Measurements from ENCODE around the gene GSTA5. TPM values are rescaled to one million over a fixed set of nuclear protein-coding genes. Genes with fewer than 3 reads are reported as not detected.
"Not testable (repeated sequence)": the region's sequence is repeated elsewhere in the genome, so short reads cannot be mapped to it uniquely, and the experiment has no call there.

GSTA5 gene
- total and polyA plus RNA-seq, 7 experiments from 2014 or later, result not detected

DNA sequence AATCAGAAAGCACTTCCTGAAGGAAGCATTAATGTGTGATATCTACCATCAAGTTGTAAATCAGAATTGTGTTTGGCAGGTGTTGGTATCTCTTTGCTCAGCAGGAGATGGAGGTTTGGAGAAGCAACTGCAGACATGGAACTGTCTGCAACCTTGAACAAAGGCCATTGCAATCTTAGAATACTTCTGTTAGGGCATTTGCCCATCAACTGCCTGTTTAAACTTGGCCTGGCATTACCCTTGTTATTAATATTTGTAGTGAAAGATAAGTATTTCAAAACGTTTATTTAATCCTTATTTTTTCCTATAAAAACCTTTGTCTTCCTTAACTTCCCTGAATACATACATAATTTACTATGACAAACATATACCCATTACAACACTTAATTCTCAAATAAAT is 14.1 kb downstream of the GSTA5 start:
- ChIA-PET CTCF (no interaction called here), POLR2A (no interaction called here)
- Mint-ChIP-seq H3K9me3 (peaks cover 0 to 19% (median 6%) of the 10 kb centered on the region in 11 donors), H3K36me3 (peaks cover 0 to 7% (median 5%) of the 10 kb centered on the region in 5 donors), H3K27me3 (peaks cover 0 to 9% (median 6%) of the 10 kb centered on the region in 5 donors), H3K27ac (no peak overlapping the region), H3K4me1 (no peaks in the 10 kb centered on the region), H3K4me3 (no peak overlapping the region)
- Histone ChIP-seq H3K4me1 (ENCODE audit: control insufficient read depth in 2 of 2, insufficient read depth in 2 of 2, low read length in 2 of 2) (no peaks in the 10 kb centered on the region), H3K27ac (ENCODE audit: low read depth, low read length) (no peak overlapping the region), H3K27me3 (ENCODE audit: control insufficient read depth in 2 of 2, insufficient read depth in 2 of 2, low read length in 2 of 2) (no peaks in the 10 kb centered on the region), H3K9me3 (ENCODE audit: control insufficient read depth in 2 of 3, low read length in 3 of 3) (no peaks in the 10 kb centered on the region), H3K36me3 (ENCODE audit: control insufficient read depth in 2 of 3, insufficient read depth in 3 of 3, low read length in 3 of 3) (no peaks in the 10 kb centered on the region), H3K4me3 (ENCODE audit: low read length) (no peak overlapping the region)
- ATAC-seq (no peak), DNase-seq (no peak)
- intact Hi-C loops (cut with micrococcal nuclease), result no loop called here

GRCh38 chr6:52825900-52826459 is 14.6 kb downstream of the GSTA5 start:
- ATAC-seq; H3K36me3 ChIP-seq (ENCODE audit: control insufficient read depth in 2 of 3, insufficient read depth in 3 of 3, low read length in 3 of 3); intact Hi-C loops (cut with micrococcal nuclease); H3K27me3 ChIP-seq (ENCODE audit: control insufficient read depth in 2 of 2, insufficient read depth in 2 of 2, low read length in 2 of 2); H3K36me3 Mint-ChIP-seq; H3K27me3 Mint-ChIP-seq; DNase-seq; H3K4me1 ChIP-seq (ENCODE audit: control insufficient read depth in 2 of 2, insufficient read depth in 2 of 2, low read length in 2 of 2); CTCF ChIA-PET; H3K4me3 ChIP-seq (ENCODE audit: low read length); H3K27ac ChIP-seq (ENCODE audit: low read depth, low read length); H3K4me3 Mint-ChIP-seq; H3K9me3 ChIP-seq (ENCODE audit: control insufficient read depth in 2 of 3, low read length in 3 of 3); POLR2A ChIA-PET; H3K27ac Mint-ChIP-seq; H3K4me1 Mint-ChIP-seq: not testable (repeated sequence)
- H3K9me3 Mint-ChIP-seq, result peaks cover 0 to 20% (median 6%) of the 10 kb centered on the region in 11 donors

- ATAC-seq, POLR2A ChIA-PET: not testable (repeated sequence)
- peaks cover 0 to 25% (median 6%) of the 10 kb centered on the region in 11 donors for H3K9me3 Mint-ChIP-seq
Observed at GRCh38 chr6:52825270-52825793, 15.3 kb downstream of the GSTA5 start.

GRCh38 chr6:52821842-52822241 is 18.8 kb downstream of the GSTA5 start:
- ChIA-PET CTCF (no interaction called here), POLR2A (no interaction called here)
- Mint-ChIP-seq H3K9me3 (peaks cover 0 to 25% (median 6%) of the 10 kb centered on the region in 11 donors), H3K4me3 (no peak overlapping the region), H3K4me1 (no peaks in the 10 kb centered on the region), H3K27me3 (peaks cover 0 to 6% (median 2%) of the 10 kb centered on the region in 5 donors), H3K27ac (no peak overlapping the region), H3K36me3 (peaks cover 0 to 7% (median 5%) of the 10 kb centered on the region in 5 donors)
- ATAC-seq (no peak), DNase-seq (no peak)
- H3K27ac ChIP-seq (ENCODE audit: low read depth, low read length), result no peak overlapping the region
- H3K4me1 ChIP-seq (ENCODE audit: control insufficient read depth in 2 of 2, insufficient read depth in 2 of 2, low read length in 2 of 2), result no peaks in the 10 kb centered on the region
- H3K36me3 ChIP-seq (ENCODE audit: control insufficient read depth in 2 of 3, insufficient read depth in 3 of 3, low read length in 3 of 3), result no peaks in the 10 kb centered on the region
- intact Hi-C loops (cut with micrococcal nuclease), result loop anchor here in 1 of 2 donors (2.0 kb wide), 1 partner anchor 35 kb away; no protein-coding TSS in a partner anchor
- no peaks in the 10 kb centered on the region for H3K27me3 ChIP-seq (ENCODE audit: control insufficient read depth in 2 of 2, insufficient read depth in 2 of 2, low read length in 2 of 2)
- no peaks in the 10 kb centered on the region for H3K9me3 ChIP-seq (ENCODE audit: control insufficient read depth in 2 of 3, low read length in 3 of 3)
- H3K4me3 ChIP-seq (ENCODE audit: low read length), result no peak overlapping the region

More at GRCh38 chr6:52825270-52825793, 15.3 kb downstream of the GSTA5 start:
- H3K27ac Mint-ChIP-seq; H3K36me3 ChIP-seq (ENCODE audit: control insufficient read depth in 2 of 3, insufficient read depth in 3 of 3, low read length in 3 of 3); H3K4me1 ChIP-seq (ENCODE audit: control insufficient read depth in 2 of 2, insufficient read depth in 2 of 2, low read length in 2 of 2); H3K27me3 ChIP-seq (ENCODE audit: control insufficient read depth in 2 of 2, insufficient read depth in 2 of 2, low read length in 2 of 2); H3K27me3 Mint-ChIP-seq; H3K9me3 ChIP-seq (ENCODE audit: control insufficient read depth in 2 of 3, low read length in 3 of 3); H3K4me1 Mint-ChIP-seq; intact Hi-C loops (cut with micrococcal nuclease); H3K27ac ChIP-seq (ENCODE audit: low read depth, low read length); H3K36me3 Mint-ChIP-seq; DNase-seq; H3K4me3 ChIP-seq (ENCODE audit: low read length); H3K4me3 Mint-ChIP-seq; CTCF ChIA-PET: not testable (repeated sequence)

DNA sequence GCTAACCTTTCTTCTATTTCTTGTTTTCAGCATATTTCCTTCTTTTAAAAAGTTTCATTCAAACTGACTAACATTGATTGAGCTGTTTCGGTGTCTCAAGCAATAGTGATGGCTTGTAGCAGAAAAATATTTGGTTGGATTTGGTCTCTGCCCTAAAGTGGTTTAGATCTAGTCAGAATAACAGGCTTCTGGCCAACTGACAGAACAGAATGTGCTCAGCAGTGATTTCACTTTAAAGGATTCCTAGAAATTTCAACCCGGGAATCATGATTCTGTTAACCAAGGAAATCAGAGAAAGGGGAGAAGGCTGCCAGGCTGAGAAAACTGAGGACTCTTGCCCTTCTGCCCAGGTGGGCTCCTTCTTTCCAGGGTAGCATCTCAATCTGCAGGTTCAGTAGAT is 20.4 kb downstream of the GSTA5 start:
- no peaks in the 10 kb centered on the region for H3K4me1 Mint-ChIP-seq
- no peaks in the 10 kb centered on the region for H3K27me3 ChIP-seq (ENCODE audit: control insufficient read depth in 2 of 2, insufficient read depth in 2 of 2, low read length in 2 of 2)
- no peaks in the 10 kb centered on the region for H3K4me1 ChIP-seq (ENCODE audit: control insufficient read depth in 2 of 2, insufficient read depth in 2 of 2, low read length in 2 of 2)
- H3K27ac ChIP-seq (ENCODE audit: low read depth, low read length), result no peak overlapping the region
- no peaks in the 10 kb centered on the region for H3K9me3 ChIP-seq (ENCODE audit: control insufficient read depth in 2 of 3, low read length in 3 of 3)
- ATAC-seq (no peak), DNase-seq (no peak)
- no peak overlapping the region for H3K4me3 ChIP-seq (ENCODE audit: low read length)
- H3K36me3 ChIP-seq (ENCODE audit: control insufficient read depth in 2 of 3, insufficient read depth in 3 of 3, low read length in 3 of 3), result no peaks in the 10 kb centered on the region
- peaks cover 0 to 6% (median 0%) of the 10 kb centered on the region in 5 donors for H3K27me3 Mint-ChIP-seq
- H3K27ac Mint-ChIP-seq, result no peak overlapping the region
- intact Hi-C loops (cut with micrococcal nuclease), result loop anchor here in 1 of 2 donors (2.0 kb wide), 1 partner anchor 33 kb away; no protein-coding TSS in a partner anchor
- peaks cover 0 to 25% (median 6%) of the 10 kb centered on the region in 11 donors for H3K9me3 Mint-ChIP-seq
- POLR2A ChIA-PET, result no interaction called here
- peaks cover 0 to 7% (median 5%) of the 10 kb centered on the region in 5 donors for H3K36me3 Mint-ChIP-seq
- CTCF ChIA-PET, result no interaction called here
- H3K4me3 Mint-ChIP-seq, result no peak overlapping the region

DNA sequence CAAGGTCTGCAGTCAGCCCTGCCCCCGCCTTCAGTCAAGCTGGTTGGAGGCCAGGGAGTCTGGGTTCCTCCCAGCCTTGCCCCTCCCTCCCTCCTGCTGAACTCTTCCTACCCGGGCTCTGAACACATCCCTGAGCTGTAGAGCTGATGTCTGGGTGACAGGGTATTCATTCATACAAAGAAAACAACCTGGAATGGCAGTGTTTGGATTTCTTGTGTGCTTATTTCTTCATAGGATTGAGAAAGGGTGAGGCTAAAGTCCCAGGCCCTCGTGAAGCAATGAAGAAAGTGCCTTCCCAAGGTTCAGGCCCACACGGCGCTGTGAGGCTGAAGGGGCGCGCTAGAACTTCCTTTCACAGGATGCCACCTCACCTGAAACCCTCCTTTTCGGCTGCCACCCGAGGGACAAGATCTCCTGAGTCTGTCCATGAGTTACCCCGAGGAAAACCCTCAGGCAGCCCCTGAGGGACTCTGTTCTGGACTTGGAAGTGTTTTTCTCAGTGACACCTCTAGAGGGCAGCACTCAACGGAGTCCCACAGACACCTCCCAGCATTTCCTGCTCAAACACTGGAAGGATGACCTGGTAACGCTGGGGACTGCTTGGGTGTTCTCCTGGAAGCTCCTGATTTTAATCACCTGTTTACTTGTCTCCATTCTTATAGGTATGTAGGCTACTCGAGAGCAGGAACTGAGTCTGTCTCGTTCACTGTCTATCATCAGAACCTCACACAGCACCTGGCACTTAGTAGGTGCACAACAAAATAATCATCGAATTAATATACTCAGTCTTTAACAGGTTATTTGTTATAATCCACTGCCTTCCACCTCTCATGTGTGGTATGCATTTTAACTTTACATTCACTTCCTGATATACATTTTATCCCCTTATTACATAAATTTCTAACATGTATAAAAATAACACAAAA is 25.2 kb downstream of the GSTA5 start:
- no peaks in the 10 kb centered on the region for H3K36me3 Mint-ChIP-seq
- CTCF ChIA-PET, result interaction anchor here (0.7 kb wide), 1 partner anchor 1023 kb away, joined by 4 read pairs; no protein-coding TSS in a partner anchor
- POLR2A ChIA-PET, result no interaction called here
- DNase-seq, result peak in 7 of 9 donors; percentile 9 to 47 (median 27)
- no peaks in the 10 kb centered on the region for H3K36me3 ChIP-seq (ENCODE audit: control insufficient read depth in 2 of 3, insufficient read depth in 3 of 3, low read length in 3 of 3)
- no peaks in the 10 kb centered on the region for H3K9me3 ChIP-seq (ENCODE audit: control insufficient read depth in 2 of 3, low read length in 3 of 3)
- no peaks in the 10 kb centered on the region for H3K27me3 ChIP-seq (ENCODE audit: control insufficient read depth in 2 of 2, insufficient read depth in 2 of 2, low read length in 2 of 2)
- intact Hi-C loops (cut with micrococcal nuclease), result loop anchor here in 1 of 2 donors (5.0 kb wide), 1 partner anchor 667 kb away; no protein-coding TSS in a partner anchor
- peaks cover 0 to 19% (median 9%) of the 10 kb centered on the region in 5 donors for H3K27me3 Mint-ChIP-seq
- H3K4me1 ChIP-seq (ENCODE audit: control insufficient read depth in 2 of 2, insufficient read depth in 2 of 2, low read length in 2 of 2), result no peaks in the 10 kb centered on the region
- no peak overlapping the region for H3K27ac ChIP-seq (ENCODE audit: low read depth, low read length)
- no peak overlapping the region for H3K27ac Mint-ChIP-seq
- H3K9me3 Mint-ChIP-seq, result peaks cover 0 to 2% (median 0%) of the 10 kb centered on the region in 11 donors
- H3K4me3 ChIP-seq (ENCODE audit: low read length), result no peak overlapping the region
- no peaks in the 10 kb centered on the region for H3K4me1 Mint-ChIP-seq
- ATAC-seq, result peak; percentile 84
- H3K4me3 Mint-ChIP-seq, result no peak overlapping the region
